GM15510 (cell line): ENCODE results near the gene EYS.

ENCODE experiments used
- POLR2A ChIP-seq: IDR thresholded peaks from 3 replicates; pipeline ENCODE4 v1.6.1; 2011; ENCODE audit warnings: borderline replicate concordance; ENCODE audit not compliant: insufficient read length; ENCODE audit errors: extremely low read depth

The EYS gene

GRCh38 chr6:64714073-64714472, 993.0 kb downstream of the EYS start:
- TF ChIP-seq POLR2A = no peak

GRCh38 chr6:64713175-64713574, 993.9 kb downstream of the EYS start:
- TF ChIP-seq POLR2A = no peak

GRCh38 chr6:64712606-64713005, 994.4 kb downstream of the EYS start:
- TF ChIP-seq POLR2A = no peak

- no peak for TF ChIP-seq POLR2A
Observed at GRCh38 chr6:64703922-64704321, 1003.1 kb downstream of the EYS start.

GRCh38 chr6:64696053-64696452, 1011.0 kb downstream of the EYS start:
- no peak for TF ChIP-seq POLR2A

- no peak for TF ChIP-seq POLR2A
Observed at GRCh38 chr6:64694356-64694755, 1012.7 kb downstream of the EYS start.

- TF ChIP-seq POLR2A = no peak
Observed at GRCh38 chr6:64691064-64691463, 1016.0 kb downstream of the EYS start.

GRCh38 chr6:64685401-64685800, 1021.6 kb downstream of the EYS start:
- no peak for TF ChIP-seq POLR2A

GRCh38 chr6:64683682-64684081, 1023.3 kb downstream of the EYS start:
- no peak for TF ChIP-seq POLR2A

- TF ChIP-seq POLR2A = no peak
Observed at GRCh38 chr6:64681416-64682160, 1025.4 kb downstream of the EYS start.

GRCh38 chr6:64680446-64680845, 1026.6 kb downstream of the EYS start:
- TF ChIP-seq POLR2A = no peak

GRCh38 chr6:64679416-64679815, 1027.6 kb downstream of the EYS start:
- TF ChIP-seq POLR2A = no peak

GRCh38 chr6:64672651-64673050, 1034.4 kb downstream of the EYS start:
- no peak for TF ChIP-seq POLR2A

- TF ChIP-seq POLR2A = no peak
Observed at GRCh38 chr6:64672131-64672530, 1034.9 kb downstream of the EYS start.

- no peak for TF ChIP-seq POLR2A
Observed at GRCh38 chr6:64665137-64665536, 1041.9 kb downstream of the EYS start.

GRCh38 chr6:64664480-64664879, 1042.5 kb downstream of the EYS start:
- TF ChIP-seq POLR2A = no peak

- no peak for TF ChIP-seq POLR2A
Observed at GRCh38 chr6:64644024-64644423, 1063.0 kb downstream of the EYS start.
